IPS-11a (cell line): ENCODE measurements around the gene MAMLD1.
"Not testable (repeated sequence)": the region's sequence is repeated elsewhere in the genome, so short reads cannot be mapped to it uniquely, and the experiment has no call there.

ENCODE experiments used
- H3K4me3 ChIP-seq: one replicate; pipeline ENCODE4 v1.5.1; 2013; ENCODE audit warnings: low read depth, low read length, control low read depth

Gene MAMLD1

GRCh38 chrX:150362599-150363481 lies at the start of gene MAMLD1:
MAMLD1 (plus strand) TSS chrX:150363317; CDS start chrX:150445517, 82,200 bp downstream.
- H3K4me3 ChIP-seq: no peak within 1 kb of the TSS

GRCh38 chrX:150313514-150313913 lies 49.6 kb upstream of the MAMLD1 start:
- H3K4me3 ChIP-seq: no peak overlapping the region

GRCh38 chrX:150314186-150314585 lies 48.9 kb upstream of the MAMLD1 start:
- no peak overlapping the region for H3K4me3 ChIP-seq

- H3K4me3 ChIP-seq: no peak overlapping the region
Measured at GRCh38 chrX:150316564-150316963, 46.6 kb upstream of the MAMLD1 start.

GRCh38 chrX:150323020-150323419 lies 40.1 kb upstream of the MAMLD1 start:
- H3K4me3 ChIP-seq: no peak overlapping the region

GRCh38 chrX:150324035-150324728 lies 38.9 kb upstream of the MAMLD1 start:
- no peak overlapping the region for H3K4me3 ChIP-seq

GRCh38 chrX:150324919-150325318 lies 38.2 kb upstream of the MAMLD1 start:
- H3K4me3 ChIP-seq: no peak overlapping the region

- H3K4me3 ChIP-seq: no peak overlapping the region
Measured at GRCh38 chrX:150326541-150327247, 36.4 kb upstream of the MAMLD1 start.

- no peak overlapping the region for H3K4me3 ChIP-seq
Measured at GRCh38 chrX:150329282-150329681, 33.8 kb upstream of the MAMLD1 start.

- no peak overlapping the region for H3K4me3 ChIP-seq
Measured at GRCh38 chrX:150329868-150330267, 33.2 kb upstream of the MAMLD1 start.

- no peak overlapping the region for H3K4me3 ChIP-seq
Measured at GRCh38 chrX:150332023-150332422, 31.1 kb upstream of the MAMLD1 start.

- H3K4me3 ChIP-seq: no peak overlapping the region
Measured at GRCh38 chrX:150334100-150334499, 29.0 kb upstream of the MAMLD1 start.

- no peak overlapping the region for H3K4me3 ChIP-seq
Measured at GRCh38 chrX:150334981-150335380, 28.1 kb upstream of the MAMLD1 start.

GRCh38 chrX:150337026-150337425 lies 26.1 kb upstream of the MAMLD1 start:
- H3K4me3 ChIP-seq: no peak overlapping the region

GRCh38 chrX:150337536-150337935 lies 25.6 kb upstream of the MAMLD1 start:
- no peak overlapping the region for H3K4me3 ChIP-seq

GRCh38 chrX:150338615-150339014 lies 24.5 kb upstream of the MAMLD1 start:
- no peak overlapping the region for H3K4me3 ChIP-seq

GRCh38 chrX:150339736-150340135 lies 23.4 kb upstream of the MAMLD1 start:
- H3K4me3 ChIP-seq: no peak overlapping the region

GRCh38 chrX:150340326-150340725 lies 22.8 kb upstream of the MAMLD1 start:
- H3K4me3 ChIP-seq: not testable (repeated sequence)

GRCh38 chrX:150347471-150347870 lies 15.6 kb upstream of the MAMLD1 start:
- no peak overlapping the region for H3K4me3 ChIP-seq

- no peak overlapping the region for H3K4me3 ChIP-seq
Measured at GRCh38 chrX:150348365-150348764, 14.8 kb upstream of the MAMLD1 start.

- H3K4me3 ChIP-seq: no peak overlapping the region
Measured at GRCh38 chrX:150352114-150352513, 11.0 kb upstream of the MAMLD1 start.

GRCh38 chrX:150352581-150352980 lies 10.5 kb upstream of the MAMLD1 start:
- H3K4me3 ChIP-seq: no peak overlapping the region
